K562 (cell line): ENCODE results near the gene DDX51. TPM values are rescaled to one million over a fixed set of nuclear protein-coding genes. Genes with fewer than 3 reads are reported as not detected.

Experiments
- ARID4B ChIP-seq: sonication (generic); formaldehyde crosslinking; IDR thresholded peaks from 2 replicates; pipeline ENCODE4 v1.8.0; 2022; ENCODE audit warnings: mild to moderate bottlenecking, missing genetic modification reagents
- ATF7 ChIP-seq: fragments of 450-650 bp; IDR thresholded peaks from 2 replicates; pipeline ENCODE4 v1.7.1; 2014; ENCODE audit warnings: mild to moderate bottlenecking, moderate library complexity
- CCNT2 ChIP-seq: IDR thresholded peaks from 2 replicates; pipeline ENCODE4 v1.6.1; 2011; ENCODE audit warnings: borderline replicate concordance, low read depth, mild to moderate bottlenecking, moderate library complexity, mixed read lengths, low read length; ENCODE audit not compliant: insufficient read length; ENCODE audit errors: extremely low read depth
- CEBPB ChIP-seq: fragments of 450-650 bp; IDR thresholded peaks from 2 replicates; pipeline ENCODE4 v1.6.1; 2016; ENCODE audit warnings: missing genetic modification characterization, missing compliant biosample characterization
- MXI1 ChIP-seq: IDR thresholded peaks from 2 replicates; pipeline ENCODE4 v1.6.1; 2011; ENCODE audit warnings: low read depth, mild to moderate bottlenecking, improper control_type of control experiment, low read length
- POLR2G ChIP-seq: fragments of 200-400 bp; formaldehyde crosslinking; IDR thresholded peaks from 2 replicates; pipeline ENCODE4 v1.6.1; 2017; ENCODE audit warnings: low read depth, mild to moderate bottlenecking, antibody characterized with exemption, low read length, moderate library complexity
- RBM34 ChIP-seq: fragments of 200-400 bp; formaldehyde crosslinking; IDR thresholded peaks from 2 replicates; pipeline ENCODE4 v1.6.1; 2018; ENCODE audit warnings: low read length, borderline replicate concordance; ENCODE audit not compliant: insufficient read depth
- SIN3B ChIP-seq: fragments of 450-650 bp; IDR thresholded peaks from 2 replicates; pipeline ENCODE4 v1.6.1; 2017; ENCODE audit warnings: low read depth, mild to moderate bottlenecking, moderate library complexity
- SRSF3 ChIP-seq: fragments of 200-400 bp; formaldehyde crosslinking; IDR thresholded peaks from 2 replicates; pipeline ENCODE4 v1.6.1; 2016; ENCODE audit warnings: mild to moderate bottlenecking, low read length, moderate library complexity; ENCODE audit not compliant: insufficient read depth
- ZNF395 ChIP-seq: fragments of 200-800 bp; sonication (Bioruptor generic); IDR thresholded peaks from 2 replicates; pipeline ENCODE4 v1.6.1; 2017; ENCODE audit warnings: missing genetic modification characterization, missing compliant biosample characterization
- ZNF584 ChIP-seq: fragments of 200-800 bp; sonication (Bioruptor generic); IDR thresholded peaks from 2 replicates; pipeline ENCODE4 v1.6.1; 2016; ENCODE audit warnings: low read depth, mild to moderate bottlenecking, missing genetic modification characterization, missing compliant biosample characterization
- polyA plus RNA-seq, 8 experiments: library from polyadenylated mRNA; depleted of rRNA in 4 of 8; stranded (reverse) in 5 of 8; unstranded in 3 of 8; fragments of >200 nt; fragmentation: Nextera tagmentation in 2 of 8; fragmentation: Illumina TruSeq in 1 of 8; extraction: Ambion mirVana in 2 of 8; extraction: Trizol in 1 of 8; gene quantifications; 2 replicates each; pipeline versions ENCODE4 v1.2.1 to v1.2.3, GENCODE V29; 2011 to 2014; ENCODE audit warnings: inconsistent platforms in 1 of 8, missing spikeins in 1 of 8
- total RNA-seq, 7 experiments: library from RNA; depleted of rRNA in 6 of 7; stranded (reverse); fragments of >200 nt in 6 of 7; fragmentation: Illumina TruSeq in 2 of 7; extraction: Trizol in 2 of 7; gene quantifications; 2 replicates each; pipeline versions ENCODE4 v1.2.1 to v1.2.3, GENCODE V29; 2011 to 2021; ENCODE audit warnings: low replicate concordance in 1 of 7
- TF ChIP-seq, protein P1 (sequence below): fragments of 450-650 bp; IDR thresholded peaks from 2 replicates; pipeline ENCODE4 v1.7.1; 2018; ENCODE audit warnings: mild to moderate bottlenecking, low read depth; ENCODE audit not compliant: partially characterized antibody
- TF ChIP-seq, protein P2 (sequence below): sonication (generic); formaldehyde crosslinking; IDR thresholded peaks from 2 replicates; pipeline ENCODE4 v1.8.1; 2023; ENCODE audit warnings: mild to moderate bottlenecking, missing genetic modification reagents, moderate library complexity
- TF ChIP-seq, protein P3 (sequence below): fragments of 250-450 bp; sonication (Bioruptor Pico); IDR thresholded peaks from 2 replicates; pipeline ENCODE4 v1.8.0; 2022; ENCODE audit warnings: inconsistent platforms, mild to moderate bottlenecking, moderate library complexity, borderline replicate concordance

DDX51 gene
- total and polyA plus RNA-seq, 9 of the 15 experiments (the other 6 are each of a cell fraction or from before 2014, with no cell fraction given), result 1.1 to 35.9 (median 12.4) TPM

DNA sequence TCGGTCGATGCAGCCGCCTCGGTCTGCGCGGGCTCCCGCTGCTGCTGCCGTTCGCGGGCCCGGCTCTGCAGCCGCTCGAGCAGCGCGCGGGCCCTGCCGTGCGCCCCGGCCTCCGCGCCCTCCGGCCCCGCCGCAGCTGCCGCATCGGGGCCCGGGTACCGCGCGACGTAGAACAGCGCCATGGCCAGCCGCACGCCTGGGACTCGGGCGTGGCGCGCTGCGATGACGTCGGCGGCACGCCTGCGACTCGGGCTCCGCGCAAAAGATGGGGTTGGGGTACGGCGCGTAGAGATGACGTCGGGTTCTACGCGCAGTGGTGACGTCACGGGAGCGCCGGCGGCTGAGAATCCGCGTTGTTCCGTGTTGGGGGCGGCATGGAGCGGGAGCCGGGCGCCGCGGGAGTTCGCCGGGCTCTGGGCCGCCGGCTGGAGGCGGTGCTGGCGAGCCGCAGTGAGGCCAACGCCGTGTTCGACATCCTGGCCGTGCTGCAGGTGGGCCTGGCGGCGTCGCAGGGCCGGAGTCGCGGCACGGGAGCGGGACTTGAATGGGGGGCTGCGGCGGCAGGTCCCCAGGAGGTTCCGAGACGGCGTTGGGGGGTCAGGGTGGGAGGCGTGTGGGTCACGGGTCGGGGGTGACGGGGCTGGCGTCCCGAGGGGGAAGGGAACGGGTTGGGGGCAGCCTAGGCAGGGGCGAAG lies at the start of gene DDX51, which contains the start of gene NOC4L (continued):
- peak; percentile 96 for TF ChIP-seq MXI1
- peak; percentile 98 for TF ChIP-seq ATF7
- peak; percentile 95 for TF ChIP-seq POLR2G
- TF ChIP-seq ZNF584 (CRISPR knock-in tag), result no peak
- no peak for TF ChIP-seq SRSF3
- peak; percentile 99 for TF ChIP-seq ARID4B
- peak; percentile 61 for TF ChIP-seq CCNT2
- TF ChIP-seq SIN3B, result peak; percentile 99
- TF ChIP-seq, protein P1, sequence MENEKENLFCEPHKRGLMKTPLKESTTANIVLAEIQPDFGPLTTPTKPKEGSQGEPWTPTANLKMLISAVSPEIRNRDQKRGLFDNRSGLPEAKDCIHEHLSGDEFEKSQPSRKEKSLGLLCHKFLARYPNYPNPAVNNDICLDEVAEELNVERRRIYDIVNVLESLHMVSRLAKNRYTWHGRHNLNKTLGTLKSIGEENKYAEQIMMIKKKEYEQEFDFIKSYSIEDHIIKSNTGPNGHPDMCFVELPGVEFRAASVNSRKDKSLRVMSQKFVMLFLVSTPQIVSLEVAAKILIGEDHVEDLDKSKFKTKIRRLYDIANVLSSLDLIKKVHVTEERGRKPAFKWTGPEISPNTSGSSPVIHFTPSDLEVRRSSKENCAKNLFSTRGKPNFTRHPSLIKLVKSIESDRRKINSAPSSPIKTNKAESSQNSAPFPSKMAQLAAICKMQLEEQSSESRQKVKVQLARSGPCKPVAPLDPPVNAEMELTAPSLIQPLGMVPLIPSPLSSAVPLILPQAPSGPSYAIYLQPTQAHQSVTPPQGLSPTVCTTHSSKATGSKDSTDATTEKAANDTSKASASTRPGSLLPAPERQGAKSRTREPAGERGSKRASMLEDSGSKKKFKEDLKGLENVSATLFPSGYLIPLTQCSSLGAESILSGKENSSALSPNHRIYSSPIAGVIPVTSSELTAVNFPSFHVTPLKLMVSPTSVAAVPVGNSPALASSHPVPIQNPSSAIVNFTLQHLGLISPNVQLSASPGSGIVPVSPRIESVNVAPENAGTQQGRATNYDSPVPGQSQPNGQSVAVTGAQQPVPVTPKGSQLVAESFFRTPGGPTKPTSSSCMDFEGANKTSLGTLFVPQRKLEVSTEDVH, result peak; percentile 96
- TF ChIP-seq, protein P2, sequence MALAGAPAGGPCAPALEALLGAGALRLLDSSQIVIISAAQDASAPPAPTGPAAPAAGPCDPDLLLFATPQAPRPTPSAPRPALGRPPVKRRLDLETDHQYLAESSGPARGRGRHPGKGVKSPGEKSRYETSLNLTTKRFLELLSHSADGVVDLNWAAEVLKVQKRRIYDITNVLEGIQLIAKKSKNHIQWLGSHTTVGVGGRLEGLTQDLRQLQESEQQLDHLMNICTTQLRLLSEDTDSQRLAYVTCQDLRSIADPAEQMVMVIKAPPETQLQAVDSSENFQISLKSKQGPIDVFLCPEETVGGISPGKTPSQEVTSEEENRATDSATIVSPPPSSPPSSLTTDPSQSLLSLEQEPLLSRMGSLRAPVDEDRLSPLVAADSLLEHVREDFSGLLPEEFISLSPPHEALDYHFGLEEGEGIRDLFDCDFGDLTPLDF (CRISPR knock-in tag), result no peak
- TF ChIP-seq RBM34, result no peak
- TF ChIP-seq CEBPB (tag), result no peak
- TF ChIP-seq, protein P3, sequence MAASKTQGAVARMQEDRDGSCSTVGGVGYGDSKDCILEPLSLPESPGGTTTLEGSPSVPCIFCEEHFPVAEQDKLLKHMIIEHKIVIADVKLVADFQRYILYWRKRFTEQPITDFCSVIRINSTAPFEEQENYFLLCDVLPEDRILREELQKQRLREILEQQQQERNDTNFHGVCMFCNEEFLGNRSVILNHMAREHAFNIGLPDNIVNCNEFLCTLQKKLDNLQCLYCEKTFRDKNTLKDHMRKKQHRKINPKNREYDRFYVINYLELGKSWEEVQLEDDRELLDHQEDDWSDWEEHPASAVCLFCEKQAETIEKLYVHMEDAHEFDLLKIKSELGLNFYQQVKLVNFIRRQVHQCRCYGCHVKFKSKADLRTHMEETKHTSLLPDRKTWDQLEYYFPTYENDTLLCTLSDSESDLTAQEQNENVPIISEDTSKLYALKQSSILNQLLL (CRISPR knock-in tag), result no peak
- peak; percentile 92; the same call in 1 of the 2 replicates for TF ChIP-seq ZNF395 (CRISPR knock-in tag)
